Measurements from ENCODE around the gene IFT57. TPM values are rescaled to one million over a fixed set of nuclear protein-coding genes. Genes with fewer than 3 reads are reported as not detected.

IFT57 gene
- total and polyA plus RNA-seq, 10 of the 15 experiments (the other 5 are each of a cell fraction or from before 2014, with no cell fraction given): 1.8 to 25.0 (median 7.5) TPM

DNA sequence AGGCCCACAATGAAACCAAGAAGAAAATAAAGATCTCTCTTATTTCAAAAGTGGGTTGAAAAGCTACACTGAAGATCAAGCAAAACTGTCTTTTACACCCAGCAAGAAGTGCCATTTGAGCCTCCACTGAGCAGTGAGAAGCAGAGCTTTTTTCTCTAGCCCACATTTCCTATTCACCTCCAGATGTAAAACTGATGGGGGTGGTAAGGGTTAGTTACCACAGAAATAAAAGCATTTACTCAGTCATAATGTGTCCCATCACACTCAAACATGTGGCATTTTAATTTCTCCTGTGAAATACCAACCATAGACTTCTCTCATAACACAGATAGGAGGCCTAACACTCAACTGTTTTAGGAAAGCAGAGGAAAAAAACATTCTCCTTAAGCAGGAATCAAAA, 21.0 kb downstream of the IFT57 start:
- POLR2A ChIA-PET: no interaction called here
- SMC1A ChIA-PET (ENCODE audit: uncharacterized antibody, unreplicated experiment): interaction anchor here (1.1 kb wide), 1 partner anchor 74 kb away, joined by 3 read pairs; no protein-coding TSS in a partner anchor
- Histone ChIP-seq H3K4me1 (ENCODE audit: control insufficient read depth, insufficient read depth, low read length) (no peaks in the 10 kb centered on the region; the same call in 1 of the 2 replicates), H3K9ac (ENCODE audit: control insufficient read depth, insufficient read depth, low read length) (no peak overlapping the region), H3K4me2 (ENCODE audit: control insufficient read depth, insufficient read depth) (no peak overlapping the region), H3K36me3 (ENCODE audit: control insufficient read depth in 2 of 2, insufficient read depth in 2 of 2, low read length in 1 of 2) (no peaks in the 10 kb centered on the region), H3K79me2 (ENCODE audit: control insufficient read depth, insufficient read depth, low read length) (no peaks in the 10 kb centered on the region), H3K9me3 (replicated peaks; ENCODE audit: control insufficient read depth, insufficient read depth, low read length) (no peaks in the 10 kb centered on the region), H4K20me1 (ENCODE audit: control insufficient read depth, insufficient read depth) (no peaks in the 10 kb centered on the region), H3K27me3 (replicated peaks in 1 of 2; ENCODE audit: control insufficient read depth in 2 of 2, insufficient read depth in 2 of 2, low read length in 1 of 2) (no peaks in the 10 kb centered on the region), H3K4me3 (no peak overlapping the region), H3K27ac (ENCODE audit: control insufficient read depth, insufficient read depth) (no peak overlapping the region), H2AFZ (ENCODE audit: control insufficient read depth, low read depth, low read length) (no peak overlapping the region)
- ATAC-seq: no peak
- CTCF ChIA-PET: interaction anchor here (1.0 to 1.1 kb wide), 2 partner anchors 8 to 48 kb away, joined by 4 read pairs; no protein-coding TSS in a partner anchor
- RAD21 ChIA-PET (ENCODE audit: unreplicated experiment): no interaction called here
- DNase-seq (ENCODE audit: low read depth, low spot score): no peak
- intact Hi-C loops (cut with micrococcal nuclease; ENCODE audit: unreplicated experiment) (no loop called here), in situ Hi-C loops (cut with MboI) (no loop called here)
- no TSS peak for BruUV-seq (replicated peaks)
- no peak for FAIRE-seq
- TF ChIP-seq NFIC (IDR thresholded peaks at IDR 0.05; ENCODE audit: low read depth, low read length): no peak
- TF ChIP-seq TCF7 (IDR thresholded peaks at IDR 0.05; ENCODE audit: borderline replicate concordance): no peak
- no peak for TF ChIP-seq NRF1 (conservative IDR thresholded peaks at IDR 0.05; ENCODE audit: low read depth, low read length)
- TF ChIP-seq IRF3 (IDR thresholded peaks at IDR 0.05): no peak
- TF ChIP-seq TAF1 (IDR thresholded peaks at IDR 0.05; ENCODE audit: borderline replicate concordance, low read depth, low read length): no peak
- no peak for TF ChIP-seq CEBPB (IDR thresholded peaks at IDR 0.05; ENCODE audit: borderline replicate concordance in 1 of 2, low read depth in 2 of 2, low read length in 2 of 2)
- TF ChIP-seq RELB (IDR thresholded peaks at IDR 0.05; ENCODE audit: low read depth): no peak
- TF ChIP-seq ATF3 (IDR thresholded peaks at IDR 0.05; ENCODE audit: borderline replicate concordance, extremely low read depth, low read depth, low read length): no peak
- TF ChIP-seq RELA (IDR thresholded peaks at IDR 0.05; ENCODE audit: borderline replicate concordance, partially characterized antibody): no peak
- TF ChIP-seq TCF12 (IDR thresholded peaks at IDR 0.05; ENCODE audit: low read depth, low read length): no peak
- TF ChIP-seq RAD21 (IDR thresholded peaks at IDR 0.05; ENCODE audit: insufficient read depth, low read depth, low read length): no peak
- TF ChIP-seq, protein P1, sequence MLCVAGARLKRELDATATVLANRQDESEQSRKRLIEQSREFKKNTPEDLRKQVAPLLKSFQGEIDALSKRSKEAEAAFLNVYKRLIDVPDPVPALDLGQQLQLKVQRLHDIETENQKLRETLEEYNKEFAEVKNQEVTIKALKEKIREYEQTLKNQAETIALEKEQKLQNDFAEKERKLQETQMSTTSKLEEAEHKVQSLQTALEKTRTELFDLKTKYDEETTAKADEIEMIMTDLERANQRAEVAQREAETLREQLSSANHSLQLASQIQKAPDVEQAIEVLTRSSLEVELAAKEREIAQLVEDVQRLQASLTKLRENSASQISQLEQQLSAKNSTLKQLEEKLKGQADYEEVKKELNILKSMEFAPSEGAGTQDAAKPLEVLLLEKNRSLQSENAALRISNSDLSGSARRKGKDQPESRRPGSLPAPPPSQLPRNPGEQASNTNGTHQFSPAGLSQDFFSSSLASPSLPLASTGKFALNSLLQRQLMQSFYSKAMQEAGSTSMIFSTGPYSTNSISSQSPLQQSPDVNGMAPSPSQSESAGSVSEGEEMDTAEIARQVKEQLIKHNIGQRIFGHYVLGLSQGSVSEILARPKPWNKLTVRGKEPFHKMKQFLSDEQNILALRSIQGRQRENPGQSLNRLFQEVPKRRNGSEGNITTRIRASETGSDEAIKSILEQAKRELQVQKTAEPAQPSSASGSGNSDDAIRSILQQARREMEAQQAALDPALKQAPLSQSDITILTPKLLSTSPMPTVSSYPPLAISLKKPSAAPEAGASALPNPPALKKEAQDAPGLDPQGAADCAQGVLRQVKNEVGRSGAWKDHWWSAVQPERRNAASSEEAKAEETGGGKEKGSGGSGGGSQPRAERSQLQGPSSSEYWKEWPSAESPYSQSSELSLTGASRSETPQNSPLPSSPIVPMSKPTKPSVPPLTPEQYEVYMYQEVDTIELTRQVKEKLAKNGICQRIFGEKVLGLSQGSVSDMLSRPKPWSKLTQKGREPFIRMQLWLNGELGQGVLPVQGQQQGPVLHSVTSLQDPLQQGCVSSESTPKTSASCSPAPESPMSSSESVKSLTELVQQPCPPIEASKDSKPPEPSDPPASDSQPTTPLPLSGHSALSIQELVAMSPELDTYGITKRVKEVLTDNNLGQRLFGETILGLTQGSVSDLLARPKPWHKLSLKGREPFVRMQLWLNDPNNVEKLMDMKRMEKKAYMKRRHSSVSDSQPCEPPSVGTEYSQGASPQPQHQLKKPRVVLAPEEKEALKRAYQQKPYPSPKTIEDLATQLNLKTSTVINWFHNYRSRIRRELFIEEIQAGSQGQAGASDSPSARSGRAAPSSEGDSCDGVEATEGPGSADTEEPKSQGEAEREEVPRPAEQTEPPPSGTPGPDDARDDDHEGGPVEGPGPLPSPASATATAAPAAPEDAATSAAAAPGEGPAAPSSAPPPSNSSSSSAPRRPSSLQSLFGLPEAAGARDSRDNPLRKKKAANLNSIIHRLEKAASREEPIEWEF (IDR thresholded peaks at IDR 0.05; ENCODE audit: insufficient replicate concordance, low read depth, low read length): no peak
- TF ChIP-seq, protein P2, sequence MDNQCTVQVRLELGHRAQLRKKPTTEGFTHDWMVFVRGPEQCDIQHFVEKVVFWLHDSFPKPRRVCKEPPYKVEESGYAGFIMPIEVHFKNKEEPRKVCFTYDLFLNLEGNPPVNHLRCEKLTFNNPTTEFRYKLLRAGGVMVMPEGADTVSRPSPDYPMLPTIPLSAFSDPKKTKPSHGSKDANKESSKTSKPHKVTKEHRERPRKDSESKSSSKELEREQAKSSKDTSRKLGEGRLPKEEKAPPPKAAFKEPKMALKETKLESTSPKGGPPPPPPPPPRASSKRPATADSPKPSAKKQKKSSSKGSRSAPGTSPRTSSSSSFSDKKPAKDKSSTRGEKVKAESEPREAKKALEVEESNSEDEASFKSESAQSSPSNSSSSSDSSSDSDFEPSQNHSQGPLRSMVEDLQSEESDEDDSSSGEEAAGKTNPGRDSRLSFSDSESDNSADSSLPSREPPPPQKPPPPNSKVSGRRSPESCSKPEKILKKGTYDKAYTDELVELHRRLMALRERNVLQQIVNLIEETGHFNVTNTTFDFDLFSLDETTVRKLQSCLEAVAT (IDR thresholded peaks at IDR 0.05): no peak
- no peak for TF ChIP-seq CBX5 (IDR thresholded peaks at IDR 0.05; ENCODE audit: low read depth)
- TF ChIP-seq IKZF1 (conservative IDR thresholded peaks at IDR 0.05): no peak
- TF ChIP-seq ATF7 (IDR thresholded peaks at IDR 0.05; ENCODE audit: low read depth): no peak
